Loucy (cell line): ENCODE data around the gene TPCN1.
A peak's percentile ranks its signal among the peaks of the same experiment; 100 is the strongest.

Experiments used
- H2AFZ ChIP-seq: fragments of 200-600 bp; sonication (generic); 2 replicates; pipeline ENCODE4 v1.6.0; 2016; ENCODE audit warnings: antibody characterized with exemption, mild to moderate bottlenecking, low read length, moderate library complexity
- H3F3A ChIP-seq: fragments of 200-600 bp; 2 replicates; pipeline ENCODE4 v1.6.0; 2016; ENCODE audit warnings: antibody characterized with exemption, low read depth, mild to moderate bottlenecking
- H3K27me3 ChIP-seq: fragments of 200-600 bp; sonication (generic); 2 replicates; pipeline ENCODE4 v1.6.1; 2014; ENCODE audit warnings: low read length, mild to moderate bottlenecking; ENCODE audit not compliant: insufficient read depth, poor library complexity, severe bottlenecking
- H3K36me3 ChIP-seq: fragments of 200-600 bp; sonication (generic); 2 replicates; pipeline ENCODE4 v1.6.1; 2016; ENCODE audit warnings: low read length; ENCODE audit not compliant: insufficient read depth
- H3K4me1 ChIP-seq: fragments of 200-600 bp; sonication (generic); 2 replicates; pipeline ENCODE4 v1.5.1; 2014; ENCODE audit warnings: low read length, mild to moderate bottlenecking; ENCODE audit not compliant: insufficient read depth, poor library complexity, severe bottlenecking
- H3K4me2 ChIP-seq: fragments of 200-600 bp; sonication (generic); 2 replicates; pipeline ENCODE4 v1.6.0; 2014; ENCODE audit warnings: antibody characterized with exemption, low read length, low read depth, mild to moderate bottlenecking; ENCODE audit not compliant: poor library complexity, severe bottlenecking
- H3K4me3 ChIP-seq: fragments of 200-600 bp; sonication (generic); 2 replicates; pipeline ENCODE4 v1.5.1; 2014; ENCODE audit warnings: low read length, mild to moderate bottlenecking, mixed read lengths; ENCODE audit not compliant: poor library complexity, severe bottlenecking
- H3K79me2 ChIP-seq: fragments of 200-600 bp; sonication (generic); 2 replicates; pipeline ENCODE4 v1.6.1; 2014; ENCODE audit warnings: low read length; ENCODE audit not compliant: insufficient read depth
- H3K9ac ChIP-seq: fragments of 200-600 bp; sonication (generic); 2 replicates; pipeline ENCODE4 v1.6.0; 2014; ENCODE audit warnings: mild to moderate bottlenecking, low read depth, low read length, moderate library complexity; ENCODE audit not compliant: poor library complexity, severe bottlenecking
- H3K9me2 ChIP-seq: fragments of 200-600 bp; sonication (generic); replicated peaks from 2 replicates; pipeline ENCODE4 v1.6.1; 2016; ENCODE audit warnings: low read depth, low read length, mixed read lengths
- H3K9me3 ChIP-seq: fragments of 200-600 bp; sonication (generic); 2 replicates; pipeline ENCODE4 v1.6.1; 2014; ENCODE audit warnings: mild to moderate bottlenecking, antibody characterized with exemption, low read length, low read depth; ENCODE audit not compliant: insufficient read depth
- H4K20me1 ChIP-seq: fragments of 200-600 bp; sonication (generic); 2 replicates; pipeline ENCODE4 v1.6.0; 2014; ENCODE audit warnings: antibody characterized with exemption, low read length, mild to moderate bottlenecking; ENCODE audit not compliant: insufficient read depth, poor library complexity, severe bottlenecking
- CTCF ChIP-seq: fragments of 200-600 bp; sonication (generic); conservative IDR thresholded peaks from 2 replicates; pipeline ENCODE4 v1.5.1; 2014; ENCODE audit warnings: mild to moderate bottlenecking, antibody characterized with exemption, low read length
- EZH2phosphoT487 ChIP-seq: fragments of 200-600 bp; IDR thresholded peaks from 2 replicates; pipeline ENCODE4 v1.6.1; 2018; ENCODE audit warnings: antibody characterized with exemption, mild to moderate bottlenecking, moderate library complexity, borderline replicate concordance

The TPCN1 gene

GRCh38 chr12:113195598-113195997, 25.7 kb upstream of the TPCN1 start:
- H3K79me2 ChIP-seq: no peaks in the 10 kb centered on the region
- no peak overlapping the region for H2AFZ ChIP-seq
- H3K9me2 ChIP-seq: no peaks in the 10 kb centered on the region
- H3K36me3 ChIP-seq: peaks cover 8% of the 10 kb centered on the region; the same call in 1 of the 2 replicates
- no peak overlapping the region for H3K4me2 ChIP-seq
- no peaks in the 10 kb centered on the region for H3F3A ChIP-seq
- no peak overlapping the region for H3K4me3 ChIP-seq
- H3K9ac ChIP-seq: no peak overlapping the region
- H3K27me3 ChIP-seq: no peaks in the 10 kb centered on the region
- TF ChIP-seq EZH2phosphoT487 (no peak), CTCF (no peak)
- H4K20me1 ChIP-seq: peaks cover 3% of the 10 kb centered on the region
- H3K4me1 ChIP-seq: peaks cover 7% of the 10 kb centered on the region
- no peaks in the 10 kb centered on the region for H3K9me3 ChIP-seq

GRCh38 chr12:113196582-113196981, 24.7 kb upstream of the TPCN1 start:
- H3K9me2 ChIP-seq: no peaks in the 10 kb centered on the region

GRCh38 chr12:113196990-113197389, 24.3 kb upstream of the TPCN1 start:
- Histone ChIP-seq H4K20me1 (no peaks in the 10 kb centered on the region), H3K4me3 (no peak overlapping the region), H3K9me3 (no peaks in the 10 kb centered on the region), H3K4me2 (no peak overlapping the region), H2AFZ (no peak overlapping the region), H3K4me1 (peaks cover 3% of the 10 kb centered on the region), H3K9ac (no peak overlapping the region), H3K36me3 (peaks cover 1% of the 10 kb centered on the region; the same call in 1 of the 2 replicates), H3K79me2 (no peaks in the 10 kb centered on the region), H3K27me3 (no peaks in the 10 kb centered on the region), H3F3A (no peaks in the 10 kb centered on the region), H3K9me2 (no peaks in the 10 kb centered on the region)
- TF ChIP-seq CTCF: peak; percentile 71
- TF ChIP-seq EZH2phosphoT487: no peak

More at GRCh38 chr12:113196582-113196981, 24.7 kb upstream of the TPCN1 start:
- no peaks in the 10 kb centered on the region for H3F3A ChIP-seq
- H3K4me3 ChIP-seq: no peak overlapping the region
- H3K4me1 ChIP-seq: peaks cover 3% of the 10 kb centered on the region
- H3K79me2 ChIP-seq: no peaks in the 10 kb centered on the region
- H3K27me3 ChIP-seq: no peaks in the 10 kb centered on the region
- no peak for TF ChIP-seq EZH2phosphoT487
- TF ChIP-seq CTCF: no peak
- peaks cover 5% of the 10 kb centered on the region; the same call in 1 of the 2 replicates for H3K36me3 ChIP-seq
- no peaks in the 10 kb centered on the region for H4K20me1 ChIP-seq
- H3K9me3 ChIP-seq: no peaks in the 10 kb centered on the region
- H2AFZ ChIP-seq: no peak overlapping the region
- no peak overlapping the region for H3K4me2 ChIP-seq
- no peak overlapping the region for H3K9ac ChIP-seq
